ENCODE measurements around the gene NCAPH2. TPM values are rescaled to one million over a fixed set of nuclear protein-coding genes. Genes with fewer than 3 reads are reported as not detected.
A peak's percentile ranks its signal among the peaks of the same experiment; 100 is the strongest.

The NCAPH2 gene
- total RNA-seq: 10 to 100 TPM; 34.8 to 45.0 (median 42.1) TPM

GRCh38 chr22:50507991-50508884 lies at the start of gene NCAPH2:
TSS of gene NCAPH2 (plus strand) at chr22:50508224. CDS start at chr22:50508338, 114 bp downstream.
- peak; percentile 89 for ATAC-seq
- H3K36me3 ChIP-seq: peaks cover 0 to 46% of the 10 kb centered on the region in 2 donors
- no peaks in the 10 kb centered on the region for H3K9me3 ChIP-seq
- H3K4me1 ChIP-seq: peaks cover 4 to 44% (median 23%) of the 10 kb centered on the region in 3 donors
- H3K27ac ChIP-seq: peak within 1 kb of the TSS; percentile 94 to 98 (median 96)
- peak; percentile 94 for TF ChIP-seq POLR2AphosphoS5 (IDR thresholded peaks at IDR 0.05)
- no peak for TF ChIP-seq EP300 (IDR thresholded peaks at IDR 0.05)
- TF ChIP-seq POLR2A (IDR thresholded peaks at IDR 0.05): peak; percentile 66 to 72
- TF ChIP-seq, protein P1, sequence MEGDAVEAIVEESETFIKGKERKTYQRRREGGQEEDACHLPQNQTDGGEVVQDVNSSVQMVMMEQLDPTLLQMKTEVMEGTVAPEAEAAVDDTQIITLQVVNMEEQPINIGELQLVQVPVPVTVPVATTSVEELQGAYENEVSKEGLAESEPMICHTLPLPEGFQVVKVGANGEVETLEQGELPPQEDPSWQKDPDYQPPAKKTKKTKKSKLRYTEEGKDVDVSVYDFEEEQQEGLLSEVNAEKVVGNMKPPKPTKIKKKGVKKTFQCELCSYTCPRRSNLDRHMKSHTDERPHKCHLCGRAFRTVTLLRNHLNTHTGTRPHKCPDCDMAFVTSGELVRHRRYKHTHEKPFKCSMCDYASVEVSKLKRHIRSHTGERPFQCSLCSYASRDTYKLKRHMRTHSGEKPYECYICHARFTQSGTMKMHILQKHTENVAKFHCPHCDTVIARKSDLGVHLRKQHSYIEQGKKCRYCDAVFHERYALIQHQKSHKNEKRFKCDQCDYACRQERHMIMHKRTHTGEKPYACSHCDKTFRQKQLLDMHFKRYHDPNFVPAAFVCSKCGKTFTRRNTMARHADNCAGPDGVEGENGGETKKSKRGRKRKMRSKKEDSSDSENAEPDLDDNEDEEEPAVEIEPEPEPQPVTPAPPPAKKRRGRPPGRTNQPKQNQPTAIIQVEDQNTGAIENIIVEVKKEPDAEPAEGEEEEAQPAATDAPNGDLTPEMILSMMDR (IDR thresholded peaks at IDR 0.05): peak in 1 of 4 experiments; percentile 13
- H3K27me3 ChIP-seq: no peaks in the 10 kb centered on the region
- 0% methylated on average over 5 to 10 of the region's 76 CpGs for WGBS, 2 donors (ENCODE audit: low coverage in 1 of 2)
- H3K4me3 ChIP-seq: peak within 1 kb of the TSS; percentile 93

DNA sequence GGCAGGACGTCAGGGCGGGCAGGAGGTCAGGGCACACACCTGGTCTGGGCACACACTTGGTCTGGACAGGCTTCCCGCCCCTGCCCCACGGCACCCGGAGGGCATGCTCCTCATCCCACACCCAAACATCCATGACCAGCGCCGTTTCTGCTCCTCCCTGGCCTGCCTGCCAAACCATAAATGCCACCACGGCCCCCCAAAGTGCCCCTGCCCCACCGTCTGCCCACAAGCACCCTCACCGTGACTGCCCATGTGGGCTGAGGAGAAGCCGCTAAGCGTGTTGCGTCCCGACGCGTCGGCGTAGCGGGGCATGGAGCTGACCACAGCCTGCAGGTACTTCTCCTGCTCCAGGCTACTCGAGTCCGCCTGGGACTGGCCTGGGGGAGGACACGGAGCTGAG lies 49.0 kb upstream of the NCAPH2 start:
- H3K27ac ChIP-seq: no peak overlapping the region
- H3K9me3 ChIP-seq: no peaks in the 10 kb centered on the region
- H3K36me3 ChIP-seq: peaks cover 0 to 100% of the 10 kb centered on the region in 2 donors
- H3K4me3 ChIP-seq: no peak overlapping the region
- no peak for ATAC-seq
- TF ChIP-seq POLR2A (IDR thresholded peaks at IDR 0.05) (no peak), POLR2AphosphoS5 (IDR thresholded peaks at IDR 0.05) (no peak), EP300 (IDR thresholded peaks at IDR 0.05) (no peak)
- TF ChIP-seq, protein P1 (IDR thresholded peaks at IDR 0.05): no peak
- WGBS, 2 donors (ENCODE audit: low coverage in 1 of 2): 67% methylated on average over 1 of the region's 22 CpGs; no CpG with 5 or more reads in 1 of the 2 donors
- H3K4me1 ChIP-seq: no peaks in the 10 kb centered on the region
- H3K27me3 ChIP-seq: no peaks in the 10 kb centered on the region

- no peak overlapping the region for H3K4me3 ChIP-seq
- peaks cover 0 to 100% of the 10 kb centered on the region in 2 donors for H3K36me3 ChIP-seq
- no peak for TF ChIP-seq EP300 (IDR thresholded peaks at IDR 0.05)
- TF ChIP-seq POLR2AphosphoS5 (IDR thresholded peaks at IDR 0.05): no peak
- TF ChIP-seq, protein P1 (IDR thresholded peaks at IDR 0.05): no peak
- no peak for TF ChIP-seq POLR2A (IDR thresholded peaks at IDR 0.05)
Measured at GRCh38 chr22:50459496-50460140, 48.4 kb upstream of the NCAPH2 start.

GRCh38 chr22:50460938-50461337 lies 47.1 kb upstream of the NCAPH2 start:
- Histone ChIP-seq H3K9me3 (no peaks in the 10 kb centered on the region), H3K36me3 (peaks cover 0 to 100% of the 10 kb centered on the region in 2 donors), H3K27ac (no peak overlapping the region), H3K4me1 (no peaks in the 10 kb centered on the region), H3K4me3 (no peak overlapping the region), H3K27me3 (no peaks in the 10 kb centered on the region)
- TF ChIP-seq POLR2A (IDR thresholded peaks at IDR 0.05) (no peak), POLR2AphosphoS5 (IDR thresholded peaks at IDR 0.05) (no peak), EP300 (IDR thresholded peaks at IDR 0.05) (no peak)
- TF ChIP-seq, protein P1 (IDR thresholded peaks at IDR 0.05): no peak
- WGBS, 2 donors (ENCODE audit: low coverage in 1 of 2): 94 to 100% methylated on average over 1 to 12 of the region's 17 CpGs
- ATAC-seq: no peak

More at GRCh38 chr22:50459496-50460140, 48.4 kb upstream of the NCAPH2 start:
- Histone ChIP-seq H3K9me3 (no peaks in the 10 kb centered on the region), H3K27ac (no peak overlapping the region), H3K27me3 (no peaks in the 10 kb centered on the region), H3K4me1 (no peaks in the 10 kb centered on the region)
- no peak for ATAC-seq
- no CpG with 5 or more reads among the region's 41 CpGs for WGBS, 2 donors (ENCODE audit: low coverage in 1 of 2)

Data from gastroesophageal sphincter (tissue), 4 donors.